Upper lobe of left lung (tissue), 6 donors: Measurements from ENCODE around the gene CEP170. TPM values are rescaled to one million over a fixed set of nuclear protein-coding genes. Genes with fewer than 3 reads are reported as not detected.
A peak's percentile ranks its signal among the peaks of the same experiment; 100 is the strongest.

ENCODE experiments used
- ATAC-seq, 2 donors: fragments of 200-7000 bp; cut with Tn5 transposase; one replicate each; pipeline ENCODE4 v1.9.1; 2022; ENCODE audit warnings: mild to moderate bottlenecking in 2 of 2, moderate library complexity in 2 of 2; ENCODE audit not compliant: low FRiP score in 2 of 2
- DNase-seq, 2 donors: peaks; one replicate each; pipeline ENCODE4 v3.0.0-alpha.2; 2019 to 2020
- H3K27ac ChIP-seq, 4 donors: fragments of 200-600 bp; sonication (generic); one replicate each; pipeline ENCODE4 v1.5.1; 2016 to 2019
- H3K27me3 ChIP-seq, 4 donors: fragments of 200-600 bp; sonication (generic); one replicate each; pipeline ENCODE4 v1.5.1; 2017 to 2019
- H3K36me3 ChIP-seq, 4 donors: fragments of 200-600 bp; sonication (generic); one replicate each; pipeline ENCODE4 v1.5.1; 2016 to 2019
- H3K4me1 ChIP-seq, 4 donors: fragments of 200-600 bp; sonication (generic); one replicate each; pipeline ENCODE4 v1.5.1; 2018 to 2019
- H3K4me3 ChIP-seq, 4 donors: fragments of 200-600 bp; sonication (generic); one replicate each; pipeline ENCODE4 v1.5.1; 2017 to 2019; ENCODE audit warnings: mild to moderate bottlenecking in 2 of 4, moderate library complexity in 1 of 4
- H3K9me3 ChIP-seq, 4 donors: fragments of 200-600 bp; sonication (generic); one replicate each; pipeline ENCODE4 v1.5.1; 2018 to 2019
- CTCF ChIP-seq, 6 experiments: fragments of 450-650 bp in 4 of 6; fragments of 200-600 bp in 2 of 6; sonication (generic) in 2 of 6; IDR thresholded peaks; one replicate each; pipeline ENCODE4 v1.5.1; 2016 to 2019; ENCODE audit warnings: antibody characterized with exemption in 6 of 6
- EP300 ChIP-seq, 4 donors: sonication (generic); formaldehyde crosslinking; IDR thresholded peaks; one replicate each; pipeline ENCODE4 v1.5.1; 2017; ENCODE audit warnings: antibody characterized with exemption in 4 of 4, control low read depth in 2 of 4
- POLR2A ChIP-seq, 4 donors: fragments of 450-650 bp; IDR thresholded peaks; one replicate each; pipeline ENCODE4 v1.5.1; 2016 to 2017; ENCODE audit warnings: antibody characterized with exemption in 4 of 4, mild to moderate bottlenecking in 2 of 4
- POLR2AphosphoS5 ChIP-seq, 2 donors: sonication (generic); formaldehyde crosslinking; IDR thresholded peaks; one replicate each; pipeline ENCODE4 v1.5.1; 2017; ENCODE audit warnings: antibody characterized with exemption in 2 of 2
- WGBS, 2 donors: methylation state at CpG; one replicate each; pipeline ENCODE4 v1.1.5; 2017 to 2018; 5-methylcytosine and 5-hydroxymethylcytosine counted together
- total RNA-seq, 6 donors: library from RNA; depleted of rRNA in 4 of 6; stranded (reverse); fragments of >200 nt in 4 of 6; gene quantifications; one replicate each; pipeline versions ENCODE4 v1.1.0 to v1.2.1, GENCODE V29; 2016 to 2021
- donor health status: DM: no; HTN: no; CAD: no; lungs with moderate emphysema.
- donor health status: DM: no; HTN: yes; CAD: no; lungs with severe emphysema.

Gene CEP170
- total RNA-seq, 6 donors from 2014 or later = 47.6 to 160 (median 88.6) TPM

GRCh38 chr1:243275316-243275715 is 20.2 kb upstream of the CEP170 start:
- ATAC-seq = no peak
- Histone ChIP-seq H3K4me1 (peaks cover 4 to 10% (median 7%) of the 10 kb centered on the region in 4 donors), H3K36me3 (peaks cover 4 to 59% (median 9%) of the 10 kb centered on the region in 4 donors), H3K27ac (no peak overlapping the region), H3K27me3 (no peaks in the 10 kb centered on the region), H3K4me3 (no peak overlapping the region), H3K9me3 (no peaks in the 10 kb centered on the region)
- 64 to 78% methylated on average over 3 of the region's 3 CpGs for WGBS, 2 donors
- TF ChIP-seq CTCF (IDR thresholded peaks at IDR 0.05) = no peak
- TF ChIP-seq POLR2A (IDR thresholded peaks at IDR 0.05) = no peak
- TF ChIP-seq POLR2AphosphoS5 (IDR thresholded peaks at IDR 0.05) = no peak
- no peak for TF ChIP-seq EP300 (IDR thresholded peaks at IDR 0.05)
- DNase-seq = no peak

DNA sequence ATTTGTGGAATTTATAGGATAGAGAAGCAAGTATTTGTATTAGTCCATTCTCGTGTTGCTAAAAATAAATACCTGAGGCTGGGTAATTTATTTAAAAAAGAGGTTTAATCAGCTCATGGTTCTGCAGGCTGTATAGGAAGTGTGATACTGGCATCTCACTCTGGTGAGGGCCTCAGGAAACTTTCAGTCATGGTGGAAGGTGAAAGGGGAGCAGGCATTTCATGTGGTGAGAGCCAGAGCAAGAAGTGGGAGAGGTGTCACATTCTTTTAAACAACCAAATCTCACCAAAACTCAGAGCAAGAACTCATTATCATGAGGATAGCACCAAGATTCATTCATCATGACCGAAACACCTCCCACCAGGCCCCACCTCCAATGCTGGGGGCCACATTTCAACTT is 18.9 kb upstream of the CEP170 start:
- ATAC-seq (no peak), DNase-seq (no peak)
- H3K4me1 ChIP-seq = peaks cover 17 to 24% (median 20%) of the 10 kb centered on the region in 4 donors
- no peaks in the 10 kb centered on the region for H3K27me3 ChIP-seq
- H3K9me3 ChIP-seq = no peaks in the 10 kb centered on the region
- peaks cover 4 to 56% (median 9%) of the 10 kb centered on the region in 4 donors for H3K36me3 ChIP-seq
- H3K4me3 ChIP-seq = no peak overlapping the region
- TF ChIP-seq POLR2A (IDR thresholded peaks at IDR 0.05) = no peak
- TF ChIP-seq POLR2AphosphoS5 (IDR thresholded peaks at IDR 0.05) = no peak
- TF ChIP-seq CTCF (IDR thresholded peaks at IDR 0.05) = no peak
- TF ChIP-seq EP300 (IDR thresholded peaks at IDR 0.05) = no peak
- no peak overlapping the region for H3K27ac ChIP-seq
- 88 to 89% methylated on average over 2 of the region's 2 CpGs for WGBS, 2 donors

DNA sequence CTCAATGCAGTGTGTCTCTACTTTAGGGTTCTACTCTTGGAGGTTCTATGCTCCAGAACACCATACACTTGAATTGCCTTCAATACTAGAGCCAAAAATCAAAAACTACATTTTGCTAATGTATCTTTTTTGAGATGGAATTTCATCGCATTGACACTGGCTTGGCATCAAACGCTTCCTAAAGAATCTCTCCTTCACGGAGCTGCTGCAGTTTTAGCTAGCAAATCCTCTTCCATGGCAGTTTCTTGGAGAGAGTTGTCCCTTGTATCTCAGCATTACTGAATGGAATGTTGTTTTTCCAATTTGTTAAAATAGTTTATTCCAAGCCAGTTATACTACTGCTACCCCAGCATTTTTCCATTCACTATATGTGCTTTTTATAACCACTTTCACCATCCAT is 18.4 kb upstream of the CEP170 start:
- DNase-seq (no peak), ATAC-seq (no peak)
- Histone ChIP-seq H3K4me1 (peaks cover 22 to 28% (median 24%) of the 10 kb centered on the region in 4 donors), H3K9me3 (no peaks in the 10 kb centered on the region), H3K4me3 (no peak overlapping the region), H3K27ac (no peak overlapping the region), H3K27me3 (no peaks in the 10 kb centered on the region), H3K36me3 (peaks cover 4 to 52% (median 9%) of the 10 kb centered on the region in 4 donors)
- WGBS, 2 donors = 83 to 87% methylated on average over 3 of the region's 3 CpGs
- TF ChIP-seq CTCF (IDR thresholded peaks at IDR 0.05) (no peak), POLR2A (IDR thresholded peaks at IDR 0.05) (no peak), EP300 (IDR thresholded peaks at IDR 0.05) (no peak), POLR2AphosphoS5 (IDR thresholded peaks at IDR 0.05) (no peak)

DNA sequence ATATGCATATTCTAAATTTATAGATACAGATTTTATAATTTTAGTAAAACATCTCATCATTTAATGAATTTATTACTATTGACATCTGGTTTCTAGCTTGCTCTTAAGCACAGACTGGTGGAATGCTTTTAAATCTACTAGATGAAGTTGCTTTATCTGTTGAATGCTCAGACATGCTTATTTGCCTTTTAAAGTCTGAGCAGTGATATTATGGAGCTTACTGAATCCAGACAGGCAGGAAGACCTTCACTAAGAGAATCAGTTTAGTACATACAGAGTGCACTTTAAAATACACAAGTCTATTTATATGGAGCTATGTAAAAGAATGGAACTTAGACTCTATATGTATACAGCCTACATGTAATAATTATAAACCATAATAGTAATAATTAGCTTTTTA is 17.3 kb upstream of the CEP170 start:
- no peak for ATAC-seq
- Histone ChIP-seq H3K9me3 (no peaks in the 10 kb centered on the region), H3K4me3 (no peak overlapping the region), H3K27ac (peak overlapping the region in 1 of 4 donors; percentile 9), H3K27me3 (no peaks in the 10 kb centered on the region), H3K4me1 (peaks cover 28 to 39% (median 33%) of the 10 kb centered on the region in 4 donors), H3K36me3 (peaks cover 3 to 41% (median 8%) of the 10 kb centered on the region in 4 donors)
- DNase-seq = no peak
- TF ChIP-seq EP300 (IDR thresholded peaks at IDR 0.05) (no peak), CTCF (IDR thresholded peaks at IDR 0.05) (no peak), POLR2AphosphoS5 (IDR thresholded peaks at IDR 0.05) (no peak), POLR2A (IDR thresholded peaks at IDR 0.05) (no peak)

DNA sequence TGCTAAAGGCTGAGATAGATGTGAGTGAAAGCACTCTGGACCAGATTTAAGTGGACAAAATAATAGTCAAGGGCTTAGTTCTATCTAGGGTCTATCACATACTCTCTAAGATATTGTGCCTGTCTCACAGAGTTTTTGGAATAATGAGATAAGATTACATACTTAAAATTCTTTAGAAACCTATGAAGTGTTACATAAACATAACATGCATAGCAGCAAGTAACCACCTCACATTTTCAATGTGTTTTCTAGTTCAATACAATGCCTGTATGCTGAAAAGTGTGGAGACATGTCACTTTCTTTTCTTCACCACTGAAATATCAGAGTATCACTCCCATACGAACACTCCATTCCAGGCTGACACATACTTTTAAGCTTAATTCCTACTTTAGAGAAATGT is 16.9 kb upstream of the CEP170 start:
- H3K27ac ChIP-seq = peak overlapping the region in 1 of 4 donors; percentile 9
- TF ChIP-seq POLR2AphosphoS5 (IDR thresholded peaks at IDR 0.05) = no peak
- TF ChIP-seq CTCF (IDR thresholded peaks at IDR 0.05) = no peak
- no peak for TF ChIP-seq EP300 (IDR thresholded peaks at IDR 0.05)
- no peak for TF ChIP-seq POLR2A (IDR thresholded peaks at IDR 0.05)
- no peaks in the 10 kb centered on the region for H3K9me3 ChIP-seq
- H3K4me1 ChIP-seq = peaks cover 28 to 43% (median 36%) of the 10 kb centered on the region in 4 donors
- ATAC-seq = no peak
- WGBS, 2 donors = 81 to 85% methylated on average over 1 of the region's 1 CpG
- DNase-seq = no peak
- peaks cover 0 to 37% (median 5%) of the 10 kb centered on the region in 4 donors for H3K36me3 ChIP-seq
- no peak overlapping the region for H3K4me3 ChIP-seq
- no peaks in the 10 kb centered on the region for H3K27me3 ChIP-seq
